22Rv1 (cell line): Measurements from ENCODE around the gene NFATC2.

Experiments
- H3K27ac ChIP-seq: fragments of 450-650 bp; 2 replicates; pipeline ENCODE4 v1.5.1; 2017
- ZFX ChIP-seq: fragments of 450-650 bp; IDR thresholded peaks from 2 replicates; pipeline ENCODE4 v1.6.1; 2017; ENCODE audit warnings: antibody characterized with exemption, borderline replicate concordance
- TF ChIP-seq, protein P1 (sequence below): fragments of 450-650 bp; IDR thresholded peaks from 2 replicates; pipeline ENCODE4 v1.5.1; 2017; ENCODE audit warnings: mild to moderate bottlenecking

Gene NFATC2

DNA sequence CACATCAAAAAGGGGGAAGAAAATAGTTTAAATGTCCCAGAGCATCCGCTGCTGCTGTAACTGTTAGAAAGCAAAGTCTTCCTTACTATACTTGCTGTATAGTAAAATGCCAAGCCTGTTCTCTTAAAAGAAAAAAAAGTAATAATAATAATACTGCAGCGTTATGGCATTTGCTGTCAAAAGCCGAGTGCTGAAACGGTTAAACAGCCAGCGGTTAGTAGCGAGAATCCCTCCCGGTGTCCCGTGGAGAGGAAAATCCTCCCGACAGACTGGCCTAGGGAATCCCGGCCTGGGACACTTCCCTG is 19.5 kb upstream of the NFATC2 start:
- TF ChIP-seq ZFX = no peak
- TF ChIP-seq, protein P1, sequence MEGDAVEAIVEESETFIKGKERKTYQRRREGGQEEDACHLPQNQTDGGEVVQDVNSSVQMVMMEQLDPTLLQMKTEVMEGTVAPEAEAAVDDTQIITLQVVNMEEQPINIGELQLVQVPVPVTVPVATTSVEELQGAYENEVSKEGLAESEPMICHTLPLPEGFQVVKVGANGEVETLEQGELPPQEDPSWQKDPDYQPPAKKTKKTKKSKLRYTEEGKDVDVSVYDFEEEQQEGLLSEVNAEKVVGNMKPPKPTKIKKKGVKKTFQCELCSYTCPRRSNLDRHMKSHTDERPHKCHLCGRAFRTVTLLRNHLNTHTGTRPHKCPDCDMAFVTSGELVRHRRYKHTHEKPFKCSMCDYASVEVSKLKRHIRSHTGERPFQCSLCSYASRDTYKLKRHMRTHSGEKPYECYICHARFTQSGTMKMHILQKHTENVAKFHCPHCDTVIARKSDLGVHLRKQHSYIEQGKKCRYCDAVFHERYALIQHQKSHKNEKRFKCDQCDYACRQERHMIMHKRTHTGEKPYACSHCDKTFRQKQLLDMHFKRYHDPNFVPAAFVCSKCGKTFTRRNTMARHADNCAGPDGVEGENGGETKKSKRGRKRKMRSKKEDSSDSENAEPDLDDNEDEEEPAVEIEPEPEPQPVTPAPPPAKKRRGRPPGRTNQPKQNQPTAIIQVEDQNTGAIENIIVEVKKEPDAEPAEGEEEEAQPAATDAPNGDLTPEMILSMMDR = no peak
- H3K27ac ChIP-seq = no peak overlapping the region

DNA sequence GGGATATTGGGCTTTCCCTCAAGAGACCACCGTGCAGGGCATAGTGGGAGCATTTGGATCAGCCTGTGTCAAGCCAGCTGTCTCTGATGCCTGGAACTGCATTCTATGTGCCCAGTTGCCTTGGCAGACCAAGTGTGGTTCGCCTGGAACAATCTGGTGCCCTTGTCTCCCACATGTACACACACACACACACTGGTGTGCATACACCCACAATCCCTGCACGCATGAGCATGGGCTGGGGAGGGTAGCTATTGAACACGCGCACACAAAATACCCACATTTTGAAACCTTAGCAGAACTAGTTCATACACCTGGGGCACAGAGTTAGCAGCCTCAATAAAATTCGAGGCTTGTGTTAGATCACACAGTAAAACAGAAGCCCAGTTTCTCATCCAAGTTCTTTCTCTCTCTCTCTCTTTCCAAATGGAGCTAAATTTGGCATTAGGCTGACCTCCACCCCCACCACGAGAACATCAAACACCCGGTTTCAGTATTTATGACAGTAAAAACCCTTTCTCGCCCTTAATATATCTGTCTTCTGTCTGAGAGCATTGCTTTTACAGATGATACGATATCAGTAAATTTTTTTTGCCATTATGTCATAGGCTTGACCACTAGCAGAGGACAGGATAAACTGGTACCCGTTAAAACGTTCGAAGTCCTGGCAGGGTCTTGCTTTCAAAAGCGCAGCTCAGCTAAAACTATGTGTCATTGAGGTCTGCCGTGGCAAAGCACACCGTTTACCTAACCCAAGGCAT is 18.2 kb upstream of the NFATC2 start:
- no peak overlapping the region for H3K27ac ChIP-seq
- no peak for TF ChIP-seq ZFX
- TF ChIP-seq, protein P1 = no peak

DNA sequence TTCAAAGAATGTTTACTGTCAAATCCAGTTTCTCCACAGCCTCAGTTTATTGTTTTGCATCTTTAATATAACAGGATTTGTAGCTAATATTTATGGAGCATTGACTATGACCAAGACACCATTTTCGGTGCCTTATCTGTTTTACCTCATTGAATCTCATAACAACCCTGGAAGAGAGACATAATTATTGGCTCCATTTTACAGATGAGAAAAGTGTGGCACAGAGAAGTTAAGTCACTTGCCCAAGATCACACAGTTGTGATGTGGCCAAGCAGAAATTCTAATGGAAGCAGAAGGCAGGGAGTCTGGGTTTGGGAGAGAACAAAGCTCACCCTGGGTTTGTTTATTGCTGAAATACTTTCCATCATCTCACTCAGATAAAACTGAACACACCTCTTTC is 17.5 kb upstream of the NFATC2 start:
- TF ChIP-seq, protein P1 = no peak
- no peak for TF ChIP-seq ZFX
- H3K27ac ChIP-seq = no peak overlapping the region

- TF ChIP-seq, protein P1 = no peak
- no peak for TF ChIP-seq ZFX
- no peak overlapping the region for H3K27ac ChIP-seq
These were observed 12.1 kb upstream of the NFATC2 start for GRCh38 chr20:51554538-51555165.

DNA sequence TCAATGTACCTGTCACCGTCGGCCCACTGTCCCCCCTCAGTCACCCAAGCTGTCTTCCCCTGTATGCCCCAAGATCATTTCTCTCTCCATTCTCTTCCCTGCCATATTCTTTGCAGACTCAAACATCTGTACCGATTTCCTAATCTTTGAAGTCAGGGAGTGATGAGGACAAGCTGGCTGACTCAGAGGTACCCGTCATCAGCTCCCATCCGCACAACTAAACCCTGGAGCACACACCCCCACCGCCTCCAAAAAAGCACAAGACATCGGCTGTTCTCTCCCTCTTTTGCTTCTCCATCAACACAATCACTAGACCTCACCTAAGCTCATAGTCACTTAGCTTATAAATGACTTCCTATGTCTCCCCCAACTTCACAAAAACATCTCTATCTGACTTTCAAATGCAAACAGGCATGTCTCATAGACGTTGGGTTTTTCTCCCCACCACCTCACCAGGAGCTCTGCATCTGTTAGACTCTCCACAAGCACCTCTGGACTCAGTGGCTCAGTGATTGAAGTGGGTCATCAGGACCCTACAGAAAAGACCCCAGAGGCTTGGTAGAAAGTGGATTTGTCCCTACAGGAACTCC is 11.5 kb upstream of the NFATC2 start:
- no peak for TF ChIP-seq ZFX
- TF ChIP-seq, protein P1 = no peak
- H3K27ac ChIP-seq = no peak overlapping the region

- H3K27ac ChIP-seq = no peak overlapping the region
- TF ChIP-seq, protein P1 = no peak
- no peak for TF ChIP-seq ZFX
These were observed 8.7 kb upstream of the NFATC2 start for GRCh38 chr20:51551186-51551585.

GRCh38 chr20:51549474-51549873 is 7.0 kb upstream of the NFATC2 start:
- TF ChIP-seq, protein P1 = no peak
- TF ChIP-seq ZFX = no peak
- H3K27ac ChIP-seq = no peak overlapping the region
